Umbilical cord (tissue), 2 donors: Measurements from ENCODE around the gene UNC13C. TPM values are rescaled to one million over a fixed set of nuclear protein-coding genes. Genes with fewer than 3 reads are reported as not detected.

Experiments
- DNase-seq: peaks from one replicate; pipeline ENCODE4 v3.0.0-alpha.2; 2015; ENCODE audit warnings: low spot score
- total RNA-seq: library from RNA; depleted of rRNA; stranded (reverse); fragments of >200 nt; gene quantifications from one replicate; pipeline ENCODE4 v1.2.3, GENCODE V29; 2014; ENCODE audit warnings: low replicate concordance; ENCODE audit not compliant: insufficient read depth

The UNC13C gene
- total RNA-seq, 1 donor from 2014 or later: 20.0 TPM

- DNase-seq: no peak
These were observed 484.3 kb downstream of the UNC13C start for GRCh38 chr15:54462511-54462913.

GRCh38 chr15:54481819-54482218, 503.6 kb downstream of the UNC13C start:
- no peak for DNase-seq

- DNase-seq: no peak
These were observed 504.0 kb downstream of the UNC13C start for GRCh38 chr15:54482251-54482650.

- DNase-seq: no peak
These were observed 522.1 kb downstream of the UNC13C start for GRCh38 chr15:54500330-54500729.

GRCh38 chr15:54502416-54503075, 524.3 kb downstream of the UNC13C start:
- DNase-seq: no peak

- DNase-seq: no peak
These were observed 526.5 kb downstream of the UNC13C start for GRCh38 chr15:54504695-54505094.

- peak; percentile 83 for DNase-seq
These were observed 528.8 kb downstream of the UNC13C start for GRCh38 chr15:54506977-54507524.

- no peak for DNase-seq
These were observed 536.4 kb downstream of the UNC13C start for GRCh38 chr15:54514601-54515000.

GRCh38 chr15:54515664-54516582, 537.7 kb downstream of the UNC13C start:
- no peak for DNase-seq

- no peak for DNase-seq
These were observed 539.1 kb downstream of the UNC13C start for GRCh38 chr15:54517366-54517765.

- peak; percentile 67 for DNase-seq
These were observed 540.1 kb downstream of the UNC13C start for GRCh38 chr15:54518156-54518882.

GRCh38 chr15:54519577-54519976, 541.3 kb downstream of the UNC13C start:
- peak; percentile 43 for DNase-seq

- DNase-seq: no peak
These were observed 542.4 kb downstream of the UNC13C start for GRCh38 chr15:54520616-54521015.

GRCh38 chr15:54521206-54521605, 543.0 kb downstream of the UNC13C start:
- no peak for DNase-seq

GRCh38 chr15:54528021-54528420, 549.8 kb downstream of the UNC13C start:
- DNase-seq: no peak

GRCh38 chr15:54540721-54541120, 562.5 kb downstream of the UNC13C start:
- peak; percentile 34 for DNase-seq

GRCh38 chr15:54547491-54547890, 569.2 kb downstream of the UNC13C start:
- no peak for DNase-seq

- DNase-seq: peak; percentile 66
These were observed 572.7 kb downstream of the UNC13C start for GRCh38 chr15:54550954-54551353.

- no peak for DNase-seq
These were observed 578.0 kb downstream of the UNC13C start for GRCh38 chr15:54556231-54556630.

- DNase-seq: peak; percentile 61
These were observed 581.3 kb downstream of the UNC13C start for GRCh38 chr15:54559405-54560069.

- DNase-seq: no peak
These were observed 582.2 kb downstream of the UNC13C start for GRCh38 chr15:54560417-54560816.
